OCI-LY1 (cell line): ENCODE measurements around the gene C16orf89.
"Not testable (repeated sequence)": the region's sequence is repeated elsewhere in the genome, so short reads cannot be mapped to it uniquely, and the experiment has no call there.

Source experiments
- H2AFZ ChIP-seq: fragments of 200-600 bp; sonication (generic), shearing (Covaris generic); 2 replicates; pipeline ENCODE4 v1.6.0; 2014; ENCODE audit warnings: antibody characterized with exemption, mild to moderate bottlenecking, low read length
- H3F3A ChIP-seq: fragments of 200-600 bp; sonication (generic), shearing (Covaris generic); 2 replicates; pipeline ENCODE4 v1.6.0; 2014; ENCODE audit warnings: mild to moderate bottlenecking, antibody characterized with exemption, low read length, moderate library complexity; ENCODE audit not compliant: insufficient read depth
- H3K27ac ChIP-seq: fragments of 200-600 bp; sonication (generic); 2 replicates; pipeline ENCODE4 v1.5.1; 2014; ENCODE audit warnings: low read length, mixed run types, mild to moderate bottlenecking, low read depth; ENCODE audit not compliant: poor library complexity, severe bottlenecking
- H3K27me3 ChIP-seq: fragments of 200-600 bp; sonication (generic); 2 replicates; pipeline ENCODE4 v1.6.0; 2014; ENCODE audit warnings: antibody characterized with exemption, mild to moderate bottlenecking, low read length, moderate library complexity; ENCODE audit not compliant: insufficient read depth
- H3K36me3 ChIP-seq: fragments of 200-600 bp; sonication (generic); 2 replicates; pipeline ENCODE4 v1.6.1; 2014; ENCODE audit warnings: mild to moderate bottlenecking, antibody characterized with exemption, low read length, moderate library complexity, mixed read lengths; ENCODE audit not compliant: insufficient read depth
- H3K4me1 ChIP-seq: fragments of 200-600 bp; sonication (generic); 2 replicates; pipeline ENCODE4 v1.5.1; 2014; ENCODE audit warnings: mild to moderate bottlenecking, low read length, moderate library complexity; ENCODE audit not compliant: insufficient read depth, severe bottlenecking
- H3K4me2 ChIP-seq: fragments of 200-600 bp; sonication (generic), shearing (Covaris generic); 2 replicates; pipeline ENCODE4 v1.6.1; 2014; ENCODE audit warnings: low read length
- H3K4me3 ChIP-seq: fragments of 200-600 bp; sonication (generic); 2 replicates; pipeline ENCODE4 v1.5.1; 2014; ENCODE audit warnings: low read length, low read depth, mild to moderate bottlenecking, mixed read lengths; ENCODE audit not compliant: poor library complexity, severe bottlenecking
- H3K79me2 ChIP-seq: fragments of 200-600 bp; shearing (Covaris generic); 2 replicates; pipeline ENCODE4 v1.6.1; 2016; ENCODE audit warnings: mixed run types, low read length, mixed read lengths; ENCODE audit not compliant: insufficient read depth
- H3K9ac ChIP-seq: fragments of 200-600 bp; sonication (generic), shearing (Covaris generic); 2 replicates; pipeline ENCODE4 v1.6.1; 2014; ENCODE audit warnings: mild to moderate bottlenecking, low read length, mixed read lengths
- H3K9me2 ChIP-seq: fragments of 200-600 bp; sonication (generic), shearing (Covaris generic); 2 replicates; pipeline ENCODE4 v1.6.1; 2014; ENCODE audit warnings: low read depth, mild to moderate bottlenecking, low read length, mixed read lengths
- H3K9me3 ChIP-seq: fragments of 200-600 bp; shearing (Covaris generic); 2 replicates; pipeline ENCODE4 v1.6.1; 2014; ENCODE audit warnings: low read length, mixed read lengths
- H4K20me1 ChIP-seq: fragments of 200-600 bp; sonication (generic), shearing (Covaris generic); 2 replicates; pipeline ENCODE4 v1.6.0; 2016; ENCODE audit warnings: mild to moderate bottlenecking, low read length; ENCODE audit not compliant: insufficient read depth
- EZH2 ChIP-seq: fragments of 200-600 bp; sonication (generic), shearing (Covaris generic); IDR thresholded peaks from 2 replicates; pipeline ENCODE4 v1.8.0; 2017; ENCODE audit warnings: borderline replicate concordance, mixed run types, mild to moderate bottlenecking, antibody characterized with exemption, low read length, moderate library complexity, mixed read lengths
- TF ChIP-seq, protein P1 (sequence below): fragments of 200-600 bp; sonication (generic), shearing (Covaris generic); IDR thresholded peaks from 2 replicates; pipeline ENCODE4 v1.5.1; 2017; ENCODE audit warnings: mild to moderate bottlenecking, antibody characterized with exemption, low read length, moderate library complexity, mixed read lengths

C16orf89 gene

DNA sequence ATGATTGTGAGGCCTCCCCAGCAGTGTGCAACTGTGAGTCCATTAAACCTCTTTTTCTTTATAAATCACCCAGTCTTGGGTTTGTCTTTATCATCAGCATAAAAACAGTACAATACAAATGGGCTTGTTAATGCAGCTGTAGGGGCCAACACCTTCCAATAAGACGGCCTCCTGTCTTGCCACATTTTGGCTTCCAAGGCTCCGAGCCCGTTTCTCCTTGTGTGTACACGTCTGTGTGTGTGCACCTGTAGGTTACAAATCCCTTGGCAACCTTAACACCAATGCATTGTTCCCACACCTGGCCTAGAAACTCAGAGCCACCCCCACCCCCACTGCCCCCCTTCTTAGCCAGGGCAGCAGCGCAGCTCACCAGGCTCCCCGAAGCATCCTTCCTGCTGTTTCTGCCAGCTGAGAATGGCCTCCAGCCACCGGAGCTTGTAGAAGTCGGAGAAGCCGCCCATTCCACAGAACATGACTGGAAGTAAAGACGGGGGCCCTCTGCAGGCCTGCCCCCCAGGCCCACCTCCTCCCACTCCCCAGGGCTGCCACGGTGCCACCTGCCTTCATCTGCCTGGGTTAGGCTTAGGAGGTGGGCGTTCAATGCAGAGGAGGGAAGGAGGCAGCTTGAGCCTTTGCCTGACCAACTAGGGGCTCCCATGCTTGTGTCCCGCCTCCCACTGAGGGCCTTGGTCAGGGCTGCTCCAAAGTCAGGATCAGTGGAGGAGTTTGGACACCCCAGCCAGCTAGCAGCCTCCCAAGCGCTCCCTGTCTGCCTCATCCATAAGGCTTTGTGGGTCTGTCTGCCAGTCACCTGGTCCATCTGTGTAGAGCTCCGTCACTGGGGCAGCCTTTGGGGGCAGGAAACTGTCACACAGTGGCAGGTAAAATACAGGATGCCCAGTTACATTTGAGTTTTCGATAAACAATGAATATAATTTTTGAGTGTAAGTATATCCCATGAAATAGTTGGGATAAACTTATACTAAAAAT lies 10.6 kb downstream of the C16orf89 start:
- Histone ChIP-seq H3K4me3 (no peak overlapping the region), H3K79me2 (no peaks in the 10 kb centered on the region), H2AFZ (no peak overlapping the region), H4K20me1 (no peaks in the 10 kb centered on the region), H3F3A (no peaks in the 10 kb centered on the region), H3K9ac (no peak overlapping the region), H3K27ac (no peak overlapping the region), H3K9me3 (no peaks in the 10 kb centered on the region), H3K9me2 (no peaks in the 10 kb centered on the region), H3K4me2 (no peak overlapping the region), H3K36me3 (no peaks in the 10 kb centered on the region), H3K4me1 (no peaks in the 10 kb centered on the region), H3K27me3 (no peaks in the 10 kb centered on the region)
- TF ChIP-seq, protein P1, sequence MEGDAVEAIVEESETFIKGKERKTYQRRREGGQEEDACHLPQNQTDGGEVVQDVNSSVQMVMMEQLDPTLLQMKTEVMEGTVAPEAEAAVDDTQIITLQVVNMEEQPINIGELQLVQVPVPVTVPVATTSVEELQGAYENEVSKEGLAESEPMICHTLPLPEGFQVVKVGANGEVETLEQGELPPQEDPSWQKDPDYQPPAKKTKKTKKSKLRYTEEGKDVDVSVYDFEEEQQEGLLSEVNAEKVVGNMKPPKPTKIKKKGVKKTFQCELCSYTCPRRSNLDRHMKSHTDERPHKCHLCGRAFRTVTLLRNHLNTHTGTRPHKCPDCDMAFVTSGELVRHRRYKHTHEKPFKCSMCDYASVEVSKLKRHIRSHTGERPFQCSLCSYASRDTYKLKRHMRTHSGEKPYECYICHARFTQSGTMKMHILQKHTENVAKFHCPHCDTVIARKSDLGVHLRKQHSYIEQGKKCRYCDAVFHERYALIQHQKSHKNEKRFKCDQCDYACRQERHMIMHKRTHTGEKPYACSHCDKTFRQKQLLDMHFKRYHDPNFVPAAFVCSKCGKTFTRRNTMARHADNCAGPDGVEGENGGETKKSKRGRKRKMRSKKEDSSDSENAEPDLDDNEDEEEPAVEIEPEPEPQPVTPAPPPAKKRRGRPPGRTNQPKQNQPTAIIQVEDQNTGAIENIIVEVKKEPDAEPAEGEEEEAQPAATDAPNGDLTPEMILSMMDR = no peak
- TF ChIP-seq EZH2 = no peak

DNA sequence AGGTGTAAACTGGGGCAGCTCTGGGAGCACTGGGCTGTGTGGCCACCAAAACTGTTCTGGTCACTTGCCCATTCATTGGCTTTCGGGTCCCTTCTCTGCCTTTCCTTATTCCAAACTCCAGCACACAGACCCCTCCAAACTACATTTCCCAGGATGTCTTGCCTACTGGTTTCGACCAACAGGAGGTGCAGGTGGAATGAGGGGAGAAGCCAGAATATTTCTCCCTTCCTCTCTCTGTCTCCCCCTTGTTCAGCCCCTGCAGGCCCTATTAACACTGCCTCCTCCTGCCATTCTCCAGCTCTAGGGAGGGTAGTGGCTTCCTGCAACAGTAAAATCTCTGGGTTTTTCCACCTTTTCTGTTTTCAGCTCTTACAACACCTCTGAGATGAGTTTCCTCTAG lies 18.8 kb downstream of the C16orf89 start:
- H3K9me3 ChIP-seq = no peaks in the 10 kb centered on the region
- no peak for TF ChIP-seq EZH2
- TF ChIP-seq, protein P1 = no peak
- H2AFZ ChIP-seq = no peak overlapping the region
- H3K4me3 ChIP-seq = no peak overlapping the region
- H3K9ac ChIP-seq = no peak overlapping the region
- H3K4me2 ChIP-seq = no peak overlapping the region
- H3F3A ChIP-seq = no peaks in the 10 kb centered on the region
- H3K9me2 ChIP-seq = no peaks in the 10 kb centered on the region
- H3K27ac ChIP-seq = no peak overlapping the region
- H3K79me2 ChIP-seq = no peaks in the 10 kb centered on the region
- no peaks in the 10 kb centered on the region for H3K4me1 ChIP-seq
- no peaks in the 10 kb centered on the region for H3K36me3 ChIP-seq
- peaks cover 6% of the 10 kb centered on the region; the same call in 1 of the 2 replicates for H3K27me3 ChIP-seq
- no peaks in the 10 kb centered on the region for H4K20me1 ChIP-seq

DNA sequence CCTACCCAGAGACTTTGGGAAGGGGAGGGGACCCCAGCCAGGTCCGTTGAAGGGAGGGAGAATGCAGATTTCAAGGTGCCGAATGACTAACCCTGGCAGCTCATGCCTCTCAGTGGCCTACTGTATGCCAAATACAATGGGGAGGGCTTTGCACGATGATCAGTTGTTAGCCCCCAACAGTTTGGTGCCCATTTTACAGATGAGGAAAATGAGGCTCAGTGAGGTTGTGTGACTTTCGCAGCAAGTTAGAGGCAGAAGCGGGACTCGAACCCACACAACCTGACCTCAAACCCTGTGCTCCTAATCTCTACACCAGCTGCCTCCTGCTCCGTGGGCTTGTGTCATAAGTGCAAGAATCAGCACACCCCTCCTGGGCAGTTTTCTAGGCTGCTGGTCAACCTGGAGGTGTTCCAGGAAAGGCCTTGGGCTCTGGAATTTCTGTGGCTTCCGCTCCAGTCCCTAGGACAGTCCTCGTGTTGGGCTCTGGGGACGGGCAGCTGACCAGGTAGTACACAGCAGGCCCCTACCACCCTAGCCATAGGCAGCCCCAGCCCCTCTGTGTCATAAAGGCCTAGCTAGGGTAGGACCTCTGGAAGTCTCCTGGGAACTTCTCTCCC lies 20.1 kb downstream of the C16orf89 start:
- no peak for TF ChIP-seq EZH2
- TF ChIP-seq, protein P1 = no peak
- peaks cover 6% of the 10 kb centered on the region; the same call in 1 of the 2 replicates for H3K27me3 ChIP-seq

DNA sequence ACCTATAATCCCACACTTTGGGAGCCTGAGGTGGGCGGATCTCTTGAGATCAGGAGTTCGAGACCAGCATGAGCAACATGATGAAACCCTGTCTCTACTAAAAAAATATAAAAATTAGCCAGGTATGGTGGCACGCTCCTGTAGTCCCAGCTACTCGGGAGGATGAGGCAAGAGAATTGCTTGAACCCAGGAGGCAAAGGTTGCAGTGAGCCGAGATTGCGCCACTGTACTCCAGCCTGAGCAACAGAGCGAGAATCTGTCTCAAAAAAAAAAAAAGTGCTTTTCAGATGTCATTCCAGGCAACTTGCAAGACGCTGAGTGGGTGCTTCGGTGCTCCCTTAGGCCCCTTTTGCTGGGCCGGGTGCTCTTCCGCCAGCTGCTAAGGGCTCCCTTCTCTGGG lies 21.2 kb downstream of the C16orf89 start:
- not testable (repeated sequence) for H2AFZ ChIP-seq, H3K9me2 ChIP-seq, H3K27ac ChIP-seq, H3K4me2 ChIP-seq, H3K9me3 ChIP-seq, H3K36me3 ChIP-seq, H3F3A ChIP-seq, H3K79me2 ChIP-seq, H4K20me1 ChIP-seq, H3K27me3 ChIP-seq, H3K9ac ChIP-seq, H3K4me3 ChIP-seq, H3K4me1 ChIP-seq

More for the DNA sequence above, 20.1 kb downstream of the C16orf89 start:
- Histone ChIP-seq H3K9me3 (no peaks in the 10 kb centered on the region), H3K4me1 (no peaks in the 10 kb centered on the region), H3K36me3 (no peaks in the 10 kb centered on the region), H3K9ac (no peak overlapping the region), H4K20me1 (no peaks in the 10 kb centered on the region), H3K9me2 (no peaks in the 10 kb centered on the region), H3K4me2 (no peak overlapping the region), H3K27ac (no peak overlapping the region), H2AFZ (no peak overlapping the region), H3K4me3 (no peak overlapping the region), H3F3A (no peaks in the 10 kb centered on the region), H3K79me2 (no peaks in the 10 kb centered on the region)
